Left renal cortex interstitium (tissue), 4 donors: ENCODE results near the gene LRRC53. TPM values are rescaled to one million over a fixed set of nuclear protein-coding genes. Genes with fewer than 3 reads are reported as not detected.

Experiments used
- DNase-seq, 4 donors: peaks; one replicate each; pipeline ENCODE4 v3.0.0-alpha.2; 2013; ENCODE audit warnings: low read depth in 4 of 4, low spot score in 2 of 4, missing footprints in 1 of 4
- polyA plus RNA-seq, 4 donors: library from polyadenylated mRNA; unstranded; fragments of 120-200 nt; gene quantifications; one replicate each; pipeline ENCODE4 v1.2.1, GENCODE V29; 2013; ENCODE audit not compliant: insufficient read length in 4 of 4

The LRRC53 gene
- not detected for polyA plus RNA-seq

DNA sequence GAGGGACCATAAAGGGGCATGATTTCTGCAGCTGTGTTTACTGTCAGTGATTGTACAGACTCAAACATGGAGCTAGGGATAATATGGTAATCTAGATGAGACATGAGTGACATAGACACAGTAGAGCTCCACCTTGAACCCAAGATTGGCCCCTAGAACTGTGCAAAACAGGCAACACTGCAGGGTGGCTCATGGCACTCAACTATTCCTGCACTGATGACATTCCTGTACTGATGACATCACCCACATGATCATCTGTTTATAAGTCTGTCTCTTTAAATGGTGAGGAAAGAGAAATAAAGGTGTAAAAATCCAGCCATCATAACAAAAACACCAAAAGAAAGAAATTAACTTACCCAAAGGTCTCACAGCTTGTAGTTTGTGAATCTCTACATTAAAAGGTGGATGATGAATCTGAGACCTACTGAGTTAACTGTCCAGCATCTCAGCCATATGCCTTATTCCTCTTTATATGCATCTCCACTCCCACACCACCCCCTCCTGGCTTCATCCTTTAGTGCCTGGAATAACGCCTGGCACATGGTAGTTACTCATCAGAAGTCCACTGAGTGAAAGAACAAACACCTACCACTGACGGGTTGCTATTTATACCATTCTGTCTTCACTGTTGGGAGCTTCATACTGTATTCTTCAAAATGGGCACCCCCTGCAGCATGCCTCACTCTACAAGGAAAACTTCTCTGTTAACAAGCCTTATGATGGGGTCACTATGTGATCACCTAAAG is at the start of gene LRRC53:
TSS of gene LRRC53 (minus strand) at position 442 of the 746 bp plus-strand sequence. CDS start 29,262 bp downstream, outside the sequence.
- DNase-seq, result no peak

GRCh38 chr1:74549932-74550331 is 37.5 kb upstream of the LRRC53 start:
- no peak for DNase-seq

- no peak for DNase-seq
Observed at GRCh38 chr1:74548961-74549750, 36.7 kb upstream of the LRRC53 start.

DNA sequence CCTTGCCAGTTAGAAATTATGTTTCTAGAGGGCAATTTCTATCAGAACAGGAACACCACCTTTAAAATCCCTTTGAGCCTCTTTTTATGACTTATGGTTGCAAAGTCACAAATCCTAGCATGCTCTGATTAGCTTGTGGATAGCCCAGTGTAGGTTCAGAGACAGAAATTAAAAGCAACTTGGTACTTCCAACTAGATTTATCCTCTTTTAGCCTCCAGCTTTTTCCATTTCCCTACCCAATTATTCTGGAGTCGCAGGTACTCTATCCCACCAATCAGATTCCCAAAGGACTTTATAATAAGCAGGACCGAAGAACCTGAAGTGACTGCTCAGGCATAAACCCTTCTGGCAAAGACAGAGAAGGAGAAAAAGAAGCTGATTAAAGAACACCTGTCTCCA is 33.4 kb upstream of the LRRC53 start:
- DNase-seq, result no peak

GRCh38 chr1:74534241-74534640 is 21.8 kb upstream of the LRRC53 start:
- DNase-seq, result no peak

DNA sequence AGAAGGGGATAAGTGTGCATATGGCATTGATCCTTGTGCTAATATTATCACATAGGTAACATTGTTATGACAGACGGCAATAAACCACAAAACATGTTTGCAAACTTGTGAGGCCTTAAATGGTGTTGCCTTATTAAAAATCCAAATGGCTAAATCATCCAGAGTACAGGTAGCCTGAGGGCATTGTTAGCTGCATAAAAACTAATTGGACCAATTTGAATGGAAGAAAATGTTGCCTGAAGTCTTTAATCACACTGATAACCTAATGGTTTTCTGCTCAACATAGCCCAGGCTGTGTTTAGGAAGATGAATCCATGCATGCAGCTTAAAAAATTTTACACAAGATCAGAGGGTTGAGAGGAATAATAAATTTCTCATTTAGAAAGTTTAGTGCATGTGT is 19.4 kb upstream of the LRRC53 start:
- no peak for DNase-seq

GRCh38 chr1:74530892-74531291 is 18.5 kb upstream of the LRRC53 start:
- no peak for DNase-seq

DNA sequence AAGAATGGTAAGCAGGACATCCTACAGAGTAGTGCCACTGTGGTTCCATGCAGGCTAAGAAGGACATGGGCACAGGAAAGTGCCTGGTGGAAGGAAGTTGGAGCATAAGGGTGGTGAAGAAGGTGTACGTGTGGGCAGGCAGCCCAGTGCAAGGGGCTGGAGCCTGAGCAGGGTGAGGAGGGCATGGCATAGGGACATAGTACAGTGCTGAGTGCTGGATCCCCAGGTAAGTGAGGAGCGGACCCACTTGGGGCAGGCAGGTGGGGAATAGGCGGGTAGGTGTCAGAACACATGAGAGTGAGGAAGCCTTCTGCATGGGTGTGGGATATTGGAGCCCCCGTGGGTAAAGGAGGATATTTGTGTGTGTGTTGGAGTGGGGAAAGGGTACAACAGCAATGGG is 15.7 kb upstream of the LRRC53 start:
- no peak for DNase-seq

DNA sequence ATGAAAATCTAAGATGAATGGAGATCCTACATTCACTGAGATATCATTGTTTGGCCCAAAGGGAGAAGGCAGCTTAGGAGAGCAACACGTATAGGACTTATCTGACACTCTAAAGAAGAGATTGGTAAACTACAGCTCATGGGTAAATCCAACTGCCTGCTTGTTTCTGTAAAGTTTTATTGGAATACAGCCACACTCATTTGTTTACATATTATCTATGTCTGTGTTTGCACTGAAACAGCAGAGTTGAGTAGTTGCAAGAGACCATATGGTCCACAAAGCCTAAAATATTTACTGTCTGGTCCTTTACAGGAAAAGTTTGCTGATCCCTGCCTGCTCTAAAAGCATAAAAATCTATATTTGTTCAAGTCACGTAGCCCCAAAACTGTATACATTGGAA is 14.3 kb upstream of the LRRC53 start:
- no peak for DNase-seq

- no peak for DNase-seq
Observed at GRCh38 chr1:74523873-74524480, 11.6 kb upstream of the LRRC53 start.

DNA sequence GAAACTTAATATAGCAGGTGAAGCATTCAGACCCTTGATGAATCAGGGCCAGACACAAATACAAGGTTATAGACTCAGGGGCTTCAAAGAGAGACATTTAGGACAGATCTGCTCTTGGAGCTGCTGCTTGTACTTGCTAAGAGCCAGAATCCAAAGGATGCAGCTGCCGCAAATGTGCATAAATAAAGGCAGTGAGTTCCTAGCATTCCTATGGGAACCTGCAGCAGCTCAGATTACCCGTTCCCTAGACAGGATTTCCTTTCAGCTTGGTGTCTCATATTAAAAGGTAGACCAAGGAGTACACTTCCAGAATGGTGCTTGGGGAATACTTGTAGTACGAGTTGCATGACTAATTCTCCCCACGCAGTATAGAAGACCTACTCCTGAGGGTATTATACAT is 9.7 kb upstream of the LRRC53 start:
- DNase-seq, result peak in 2 of 4 donors; percentile 21

- DNase-seq, result no peak
Observed at GRCh38 chr1:74517599-74518051, 5.2 kb upstream of the LRRC53 start.

DNA sequence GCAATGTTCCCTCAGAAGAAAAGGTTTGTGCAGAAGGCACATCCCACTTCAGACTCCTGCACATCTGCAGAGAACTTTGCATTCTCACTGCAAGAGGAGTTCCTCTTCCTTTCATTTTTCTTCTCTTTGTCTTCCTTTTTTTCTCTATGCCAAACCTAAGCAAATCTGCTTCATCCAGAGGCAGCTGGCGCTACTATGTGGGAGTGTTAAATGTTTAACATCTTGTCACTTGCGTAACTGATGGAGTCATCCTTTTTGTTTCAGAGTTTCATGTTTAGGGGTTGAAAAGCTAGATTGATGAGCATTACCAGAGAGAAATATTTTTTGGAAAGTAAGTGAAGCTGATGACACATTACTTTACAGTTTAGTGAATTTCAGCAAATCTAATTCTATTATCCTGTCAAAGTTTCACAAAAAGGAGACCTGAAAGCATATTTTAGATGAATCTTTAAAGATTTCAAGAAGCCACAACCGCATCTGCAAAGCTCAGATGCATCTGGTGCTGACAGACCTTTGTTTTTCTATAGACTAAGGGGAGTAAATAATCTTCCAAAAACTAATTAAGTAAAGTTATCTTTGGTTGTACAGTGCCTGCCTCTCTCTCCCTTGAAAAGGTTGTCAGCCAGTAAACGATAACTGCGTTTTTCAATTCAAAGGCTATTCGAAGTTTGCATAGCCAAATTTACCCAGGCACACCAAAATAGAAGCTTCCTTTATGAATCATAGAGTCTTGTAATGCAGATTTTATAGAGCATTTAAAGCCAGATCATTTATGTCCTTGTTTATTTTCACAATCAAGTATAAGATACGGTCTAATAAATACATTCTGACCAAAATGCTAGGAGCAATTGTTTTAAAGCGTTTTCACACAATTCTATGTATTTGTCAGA is 1.2 kb upstream of the LRRC53 start:
- DNase-seq, result no peak

DNA sequence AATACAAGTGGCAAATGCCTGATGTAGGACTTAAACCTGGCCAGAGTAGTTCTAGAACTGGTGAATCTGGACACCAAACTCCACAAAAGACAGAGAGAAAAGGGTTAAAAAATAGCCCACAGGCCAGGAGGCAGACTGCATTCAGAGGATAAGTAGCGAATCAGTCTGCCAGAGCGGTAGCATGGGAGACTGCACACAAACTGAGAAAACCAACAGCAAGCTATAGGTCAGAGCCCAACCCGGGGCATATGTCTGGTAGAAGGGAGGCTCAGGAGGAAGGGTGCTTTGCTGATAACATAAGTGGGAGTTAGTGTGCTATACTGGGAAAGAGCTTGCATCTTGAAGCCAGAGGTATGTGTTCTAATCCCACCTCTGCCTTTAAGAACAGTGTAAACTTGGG is 4.0 kb downstream of the LRRC53 start:
- DNase-seq, result no peak

DNA sequence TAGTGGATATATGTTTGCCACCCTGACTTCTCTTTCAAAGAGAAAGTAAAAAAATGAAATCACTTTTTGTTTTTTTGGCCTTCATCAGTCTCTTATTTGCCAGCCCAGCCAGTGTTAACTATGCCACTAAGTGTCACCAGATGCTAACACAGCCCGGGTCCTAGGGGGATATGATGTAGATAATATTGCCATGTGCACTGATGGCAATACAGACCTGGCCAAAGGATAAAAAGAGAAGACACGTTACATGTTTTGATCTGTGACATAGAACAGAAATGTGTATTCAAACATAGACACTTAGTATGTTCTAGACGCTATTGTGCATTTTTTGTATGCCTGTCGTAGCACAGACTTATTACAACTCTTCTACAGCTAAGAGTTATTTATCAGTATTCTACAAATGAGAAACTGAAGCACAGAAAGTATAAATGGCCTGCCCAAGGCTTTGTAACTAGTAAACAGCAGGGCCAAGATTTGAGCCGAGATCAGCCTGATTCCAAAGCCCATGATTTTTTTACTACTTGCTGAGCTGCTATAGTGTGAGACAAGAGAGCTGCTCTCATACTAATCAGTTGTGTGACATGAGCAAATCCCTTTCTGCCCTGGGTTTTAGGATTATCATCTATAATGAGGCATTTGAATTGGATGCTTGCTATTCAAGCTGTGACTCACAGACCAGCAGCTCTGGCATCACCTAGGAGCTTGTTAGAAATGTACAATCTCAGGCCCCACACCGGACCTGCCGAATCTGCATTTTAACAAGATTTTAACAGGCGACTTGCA is 6.3 kb downstream of the LRRC53 start:
- no peak for DNase-seq

DNA sequence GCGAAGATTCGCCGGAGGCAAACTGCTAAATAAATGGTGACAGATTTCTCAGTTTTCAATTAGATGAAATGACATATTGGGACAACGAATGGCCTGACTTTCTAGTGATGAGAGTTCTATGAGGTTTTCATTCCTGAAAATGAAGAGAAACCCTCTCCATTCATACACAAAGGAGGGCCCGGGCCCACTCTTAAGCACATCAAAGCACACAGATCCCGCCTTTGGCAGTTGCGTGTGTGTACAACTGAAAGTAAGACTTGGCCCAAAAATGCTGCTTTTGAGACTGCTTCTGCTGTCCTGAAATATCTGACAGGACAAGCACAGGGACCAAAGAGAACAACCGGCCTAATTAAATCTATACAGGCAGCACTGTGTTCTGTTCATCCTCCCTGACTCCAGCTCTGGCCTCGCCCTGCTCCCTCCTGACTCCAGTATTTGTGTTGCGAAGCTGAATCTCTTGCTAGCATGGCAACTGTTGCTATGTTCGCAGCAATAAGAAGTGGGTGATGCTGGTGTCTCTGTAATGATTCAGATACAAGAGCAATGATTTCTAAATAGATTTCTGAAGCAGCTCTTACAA is 7.4 kb downstream of the LRRC53 start:
- DNase-seq, result no peak

DNA sequence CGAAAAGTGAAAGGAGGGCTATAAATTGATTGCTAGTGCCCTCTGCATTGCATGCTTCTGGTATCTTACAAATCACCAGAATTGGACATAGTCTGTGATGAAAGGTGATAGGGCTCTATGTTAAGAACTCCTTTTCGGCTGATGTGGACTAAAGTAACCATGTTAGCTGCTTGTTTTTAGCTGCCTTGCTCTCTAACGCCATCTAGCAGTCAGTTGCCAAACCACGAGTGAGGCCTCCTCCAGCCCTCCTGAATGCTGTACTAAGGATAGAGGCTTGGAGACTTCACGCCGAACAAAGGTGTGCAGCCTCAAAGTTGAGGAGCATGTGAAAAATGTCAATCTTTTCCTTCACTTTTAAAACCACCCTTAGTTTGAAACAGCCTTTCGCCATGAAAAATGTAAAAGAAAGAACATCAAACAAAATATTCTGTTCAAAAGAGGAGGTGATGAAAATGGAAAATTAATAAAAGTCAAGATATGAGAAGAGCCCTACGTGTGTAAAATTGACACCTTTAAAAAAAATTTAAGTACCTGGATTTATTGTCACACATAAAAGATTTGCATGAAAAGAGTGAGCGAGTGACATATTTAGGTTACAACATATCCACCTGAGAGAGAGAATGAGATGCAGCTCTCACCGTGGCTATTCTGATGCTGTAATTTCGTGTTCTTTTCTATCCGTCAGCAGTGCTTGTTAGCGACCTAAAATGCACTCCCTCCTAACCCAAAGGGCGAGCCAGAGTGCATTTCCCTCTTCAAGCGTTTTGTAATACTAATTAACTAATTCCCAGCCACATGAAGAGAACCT is 8.1 kb downstream of the LRRC53 start:
- DNase-seq, result peak in 3 of 4 donors; percentile 34 to 59 (median 41)

DNA sequence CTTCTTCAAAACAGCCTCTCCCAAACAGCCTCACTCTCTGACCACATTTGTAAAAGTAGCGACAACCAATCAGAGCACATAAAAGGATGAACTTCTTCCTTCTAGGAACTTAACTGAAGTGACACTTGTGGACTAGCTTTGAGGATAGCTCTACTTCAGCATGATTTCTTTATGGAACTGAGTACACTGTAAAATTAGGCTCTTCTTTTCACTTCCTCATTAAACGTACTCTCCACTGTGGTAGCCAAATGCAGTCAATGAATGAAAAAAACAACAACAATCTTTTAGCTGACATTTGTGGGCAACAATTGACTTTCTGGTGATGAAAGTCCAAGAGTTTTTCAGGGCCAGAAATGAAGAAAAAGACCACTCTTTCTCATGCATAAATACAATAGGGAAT is 9.6 kb downstream of the LRRC53 start:
- no peak for DNase-seq
